Suppressor macrophage (primary cell): Measurements from ENCODE around the gene ADAMTS13.

ENCODE experiments used
- DNase-seq, 4 experiments: peaks; one replicate each; pipeline ENCODE4 v3.0.0-alpha.2; 2020 to 2022

ADAMTS13 gene

GRCh38 chr9:133455936-133456335 lies 33.8 kb downstream of the ADAMTS13 start:
- DNase-seq: no peak

GRCh38 chr9:133456409-133456808 lies 34.2 kb downstream of the ADAMTS13 start:
- no peak for DNase-seq

GRCh38 chr9:133457233-133457632 lies 35.1 kb downstream of the ADAMTS13 start:
- DNase-seq: no peak

- no peak for DNase-seq
Observed at GRCh38 chr9:133457748-133458147, 35.6 kb downstream of the ADAMTS13 start.

- peak; percentile 50 to 79 (median 72) for DNase-seq
Observed at GRCh38 chr9:133458643-133459312, 36.6 kb downstream of the ADAMTS13 start.

- peak; percentile 89 to 95 (median 92) for DNase-seq
Observed at GRCh38 chr9:133459476-133460404, 37.6 kb downstream of the ADAMTS13 start, which contains the start of gene CACFD1. Gene CACFD1 (plus strand): TSS chr9:133459978. CDS start chr9:133460067, 89 bp downstream.

GRCh38 chr9:133460405-133461175 lies 38.4 kb downstream of the ADAMTS13 start:
- peak in 1 of 4 experiments; percentile 37 for DNase-seq

GRCh38 chr9:133461975-133462374 lies 39.8 kb downstream of the ADAMTS13 start:
- DNase-seq: no peak

- no peak for DNase-seq
Observed at GRCh38 chr9:133463234-133463863, 41.2 kb downstream of the ADAMTS13 start.

GRCh38 chr9:133463864-133464615 lies 41.9 kb downstream of the ADAMTS13 start:
- no peak for DNase-seq

- DNase-seq: no peak
Observed at GRCh38 chr9:133464638-133465037, 42.5 kb downstream of the ADAMTS13 start.

- no peak for DNase-seq
Observed at GRCh38 chr9:133465984-133466383, 43.8 kb downstream of the ADAMTS13 start.

- no peak for DNase-seq
Observed at GRCh38 chr9:133467101-133467500, 44.9 kb downstream of the ADAMTS13 start.

GRCh38 chr9:133468374-133468773 lies 46.2 kb downstream of the ADAMTS13 start:
- no peak for DNase-seq

- DNase-seq: no peak
Observed at GRCh38 chr9:133468777-133469421, 46.7 kb downstream of the ADAMTS13 start.

GRCh38 chr9:133470427-133470924 lies 48.3 kb downstream of the ADAMTS13 start:
- peak in 2 of 4 experiments; percentile 57 to 59 for DNase-seq

GRCh38 chr9:133470988-133471387 lies 48.8 kb downstream of the ADAMTS13 start:
- DNase-seq: peak in 3 of 4 experiments; percentile 38 to 47 (median 40)

GRCh38 chr9:133471551-133472276 lies 49.5 kb downstream of the ADAMTS13 start:
- DNase-seq: no peak

GRCh38 chr9:133472277-133472645 lies 50.1 kb downstream of the ADAMTS13 start:
- no peak for DNase-seq

- DNase-seq: no peak
Observed at GRCh38 chr9:133472753-133473378, 50.7 kb downstream of the ADAMTS13 start.
